Endothelial cell of umbilical vein (primary cell): ENCODE results near the gene CA6. TPM values are rescaled to one million over a fixed set of nuclear protein-coding genes. Genes with fewer than 3 reads are reported as not detected.
"Not testable (repeated sequence)": the region's sequence is repeated elsewhere in the genome, so short reads cannot be mapped to it uniquely, and the experiment has no call there.

Experiments
- BruUV-seq: library from RNA; stranded (reverse); fragments of 400-500 nt; replicated peaks from 2 replicates; lab custom pipeline; 2021; lab: Mats Ljungman, UMichigan
- CTCF ChIA-PET: fragments of 300-600, 350-600 bp; sonication (Branson Sonifier 250); formaldehyde crosslinking; loops from one replicate; lab custom pipeline; 2021; ENCODE audit warnings: antibody characterized with exemption, inconsistent platforms; lab: Charles Lee
- POLR2A ChIA-PET: fragments of 300-600, 350-600 bp; sonication (Branson Sonifier 250); formaldehyde crosslinking; loops from one replicate; lab custom pipeline; 2021; ENCODE audit warnings: antibody characterized with exemption, inconsistent platforms; lab: Charles Lee
- DNase-seq: peaks from one replicate; pipeline ENCODE4 v3.0.0-alpha.2; 2011; ENCODE audit warnings: low read depth, low spot score
- FAIRE-seq: peaks from 2 replicates; lab custom pipeline; 2011; peaks lifted over from hg19 to GRCh38; lab: Jason Lieb, UNC
- H2AFZ ChIP-seq: 2 replicates; pipeline ENCODE4 v1.6.0; 2012; ENCODE audit warnings: low read depth, low read length, control low read depth, inconsistent platforms
- H3K27ac ChIP-seq: 2 replicates; pipeline ENCODE4 v1.5.1; 2011; ENCODE audit warnings: low read depth, mild to moderate bottlenecking, control low read depth, low read length, moderate library complexity; ENCODE audit not compliant: insufficient read depth
- H3K27me3 ChIP-seq, 2 experiments: 2 replicates each; pipeline versions ENCODE4 v1.6.0 to v1.6.1; 2011; ENCODE audit warnings: low read length in 2 of 2, mixed read lengths in 1 of 2; ENCODE audit not compliant: control insufficient read depth in 2 of 2, insufficient read depth in 2 of 2
- H3K36me3 ChIP-seq, 2 experiments: 2 replicates in 1 of 2; 3 replicates in 1 of 2; pipeline ENCODE4 v1.5.1; 2011; ENCODE audit warnings: low read length in 2 of 2, mild to moderate bottlenecking in 1 of 2, moderate library complexity in 1 of 2; ENCODE audit not compliant: control insufficient read depth in 2 of 2, insufficient read depth in 2 of 2; ENCODE audit errors: extremely low read depth in 1 of 2
- H3K4me1 ChIP-seq: 3 replicates; pipeline ENCODE4 v1.5.1; 2011; ENCODE audit warnings: mild to moderate bottlenecking, low read length; ENCODE audit not compliant: control insufficient read depth, insufficient read depth; ENCODE audit errors: extremely low read depth
- H3K4me2 ChIP-seq: 2 replicates; pipeline ENCODE4 v1.6.1; 2011; ENCODE audit warnings: low read length, control low read depth, mixed read lengths; ENCODE audit not compliant: insufficient read depth
- H3K4me3 ChIP-seq, 3 experiments: fragments of 200-600 bp in 1 of 3; sonication (generic), shearing (Covaris generic) in 1 of 3; replicated peaks in 1 of 3; 2 replicates each; pipeline ENCODE4 v1.5.1; 2011 to 2016; ENCODE audit warnings: control low read depth in 3 of 3, low read length in 3 of 3, mild to moderate bottlenecking in 2 of 3, inconsistent platforms in 1 of 3, low read depth in 1 of 3, moderate library complexity in 1 of 3; ENCODE audit not compliant: insufficient read depth in 1 of 3
- H3K79me2 ChIP-seq: 2 replicates; pipeline ENCODE4 v1.6.0; 2012; ENCODE audit warnings: low read length, inconsistent platforms; ENCODE audit not compliant: control insufficient read depth, insufficient read depth
- H3K9ac ChIP-seq: replicated peaks from 2 replicates; pipeline ENCODE3; 2011; ENCODE audit warnings: low read length, control low read depth; ENCODE audit not compliant: insufficient read depth; ENCODE audit errors: extremely low read depth
- H3K9me1 ChIP-seq: replicated peaks from 3 replicates; pipeline ENCODE4 v1.6.0; 2011; ENCODE audit warnings: mild to moderate bottlenecking, low read length; ENCODE audit not compliant: control insufficient read depth, insufficient read depth; ENCODE audit errors: extremely low read depth
- H3K9me3 ChIP-seq: replicated peaks from 2 replicates; pipeline ENCODE4 v1.5.1; 2012; ENCODE audit warnings: low read length, inconsistent platforms; ENCODE audit not compliant: control insufficient read depth, insufficient read depth
- H4K20me1 ChIP-seq: replicated peaks from 2 replicates; pipeline ENCODE3; 2011; ENCODE audit warnings: mild to moderate bottlenecking, low read length; ENCODE audit not compliant: control insufficient read depth, insufficient read depth; ENCODE audit errors: extremely low read depth
- EZH2 ChIP-seq: IDR thresholded peaks from 2 replicates; pipeline ENCODE4 v1.6.1; 2012; ENCODE audit warnings: borderline replicate concordance, low read depth, mild to moderate bottlenecking, moderate library complexity, low read length, inconsistent platforms; ENCODE audit not compliant: severe bottlenecking
- MYC ChIP-seq: IDR thresholded peaks from one replicate; pipeline ENCODE4 v1.6.1; 2011; ENCODE audit warnings: mild to moderate bottlenecking, low read depth, low read length
- POLR2A ChIP-seq: IDR thresholded peaks from 2 replicates; pipeline ENCODE4 v1.6.1; 2012; ENCODE audit warnings: low read depth, mild to moderate bottlenecking, control low read depth, low read length
- dilution Hi-C: fragments of 300-500 bp; cut with MboI; formaldehyde crosslinking; loops from one replicate; pipeline ENCODE4 v1.15.0; 2019; ENCODE audit warnings: low sequenced_read_pairs; ENCODE audit not compliant: extremely low pct_ligation_motif_present
- intact Hi-C: fragments of 100-400 bp; cut with micrococcal nuclease; formaldehyde crosslinking; loops from one replicate; pipeline ENCODE4 v1.10.0; 2022
- polyA plus RNA-seq, 4 experiments: library from polyadenylated mRNA; depleted of rRNA in 3 of 4; stranded (reverse) in 3 of 4; unstranded in 1 of 4; fragments of >200 nt; gene quantifications; 2 replicates each; pipeline versions ENCODE4 v1.2.1 to v1.2.3, GENCODE V29; 2011 to 2012; ENCODE audit warnings: missing spikeins in 1 of 4
- total RNA-seq: library from RNA; stranded (reverse); gene quantifications from 2 replicates; pipeline ENCODE4 v1.2.3, GENCODE V29; 2021
- TF ChIP-seq, protein P1 (sequence below), 2 donors: IDR thresholded peaks; 1 replicate in 1 of 2; 2 replicates in 1 of 2; pipeline ENCODE4 v1.5.1; 2011; ENCODE audit warnings: low read length in 2 of 2, mild to moderate bottlenecking in 2 of 2, moderate library complexity in 2 of 2, control low read depth in 1 of 2, inconsistent platforms in 1 of 2, low read depth in 1 of 2; ENCODE audit not compliant: insufficient read depth in 1 of 2; ENCODE audit errors: extremely low read depth in 1 of 2

CA6 gene
- total and polyA plus RNA-seq, 2 donors (not counting 3 experiments of a cell fraction or from before 2014, with no cell fraction given), result not detected

DNA sequence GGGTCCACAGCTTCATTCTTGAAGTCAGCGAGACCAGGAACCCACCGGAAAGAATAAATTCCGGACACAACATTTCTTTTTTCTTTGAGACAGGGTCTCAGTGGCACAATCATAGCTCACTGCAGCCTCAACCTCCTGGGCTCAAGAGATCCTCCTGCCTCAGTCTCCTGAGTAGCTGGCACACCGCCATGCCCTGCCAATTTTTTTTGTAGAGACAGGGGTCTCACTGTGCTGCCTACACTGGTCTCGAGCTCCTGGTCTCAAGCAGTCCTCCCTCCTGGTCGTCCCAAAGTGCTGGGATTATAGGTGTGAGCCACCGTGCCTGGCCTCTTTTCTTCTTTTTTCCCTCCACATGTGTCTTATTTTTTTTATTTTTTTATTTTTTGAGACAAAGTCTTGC lies 46.6 kb upstream of the CA6 start:
- Histone ChIP-seq H3K36me3 (no peaks in the 10 kb centered on the region), H3K9ac (no peak overlapping the region), H3K4me1 (peaks cover 12% of the 10 kb centered on the region), H3K4me3 (no peak overlapping the region), H3K27me3 (peaks cover 0 to 5% of the 10 kb centered on the region in 2 experiments), H4K20me1 (no peaks in the 10 kb centered on the region), H3K79me2 (no peaks in the 10 kb centered on the region), H3K9me1 (no peaks in the 10 kb centered on the region), H3K9me3 (no peaks in the 10 kb centered on the region), H3K4me2 (no peak overlapping the region), H2AFZ (no peak overlapping the region), H3K27ac (peak overlapping the region; percentile 17)
- BruUV-seq, result no TSS peak
- no peak for TF ChIP-seq POLR2A
- TF ChIP-seq MYC, result no peak
- no peak for TF ChIP-seq EZH2
- TF ChIP-seq, protein P1, sequence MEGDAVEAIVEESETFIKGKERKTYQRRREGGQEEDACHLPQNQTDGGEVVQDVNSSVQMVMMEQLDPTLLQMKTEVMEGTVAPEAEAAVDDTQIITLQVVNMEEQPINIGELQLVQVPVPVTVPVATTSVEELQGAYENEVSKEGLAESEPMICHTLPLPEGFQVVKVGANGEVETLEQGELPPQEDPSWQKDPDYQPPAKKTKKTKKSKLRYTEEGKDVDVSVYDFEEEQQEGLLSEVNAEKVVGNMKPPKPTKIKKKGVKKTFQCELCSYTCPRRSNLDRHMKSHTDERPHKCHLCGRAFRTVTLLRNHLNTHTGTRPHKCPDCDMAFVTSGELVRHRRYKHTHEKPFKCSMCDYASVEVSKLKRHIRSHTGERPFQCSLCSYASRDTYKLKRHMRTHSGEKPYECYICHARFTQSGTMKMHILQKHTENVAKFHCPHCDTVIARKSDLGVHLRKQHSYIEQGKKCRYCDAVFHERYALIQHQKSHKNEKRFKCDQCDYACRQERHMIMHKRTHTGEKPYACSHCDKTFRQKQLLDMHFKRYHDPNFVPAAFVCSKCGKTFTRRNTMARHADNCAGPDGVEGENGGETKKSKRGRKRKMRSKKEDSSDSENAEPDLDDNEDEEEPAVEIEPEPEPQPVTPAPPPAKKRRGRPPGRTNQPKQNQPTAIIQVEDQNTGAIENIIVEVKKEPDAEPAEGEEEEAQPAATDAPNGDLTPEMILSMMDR (IDR thresholded peaks at IDR 0.05; ENCODE audit: extremely low read depth in 1 of 2, insufficient read depth in 1 of 2, low read depth in 1 of 2, low read length in 2 of 2), result no peak
- intact Hi-C loops, result no loop called here
- DNase-seq (no peak), FAIRE-seq (no peak)
- dilution Hi-C loops, result no loop called here
- CTCF ChIA-PET, result interaction anchor here (2.3 kb wide), 1 partner anchor 106 kb away, joined by 10 read pairs; no protein-coding TSS in a partner anchor
- POLR2A ChIA-PET, result no interaction called here

DNA sequence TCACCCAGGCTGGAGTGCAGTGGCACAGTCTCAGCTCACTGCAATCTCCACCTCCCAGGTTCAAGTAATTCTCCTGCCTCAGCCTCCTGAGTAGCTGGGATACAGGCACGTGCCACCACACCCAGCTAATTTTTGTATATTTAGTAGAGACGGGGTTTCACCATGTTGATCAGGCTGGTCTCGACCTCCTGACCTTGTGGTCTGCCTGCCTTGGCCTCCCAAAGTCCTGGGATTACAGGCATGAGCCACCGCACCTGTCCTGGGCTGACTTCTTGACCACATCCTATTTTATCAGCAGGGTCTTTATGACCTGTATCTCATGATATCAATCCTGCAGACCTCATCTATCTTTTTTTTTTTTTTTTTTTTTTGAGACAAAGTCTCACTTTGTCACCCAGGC lies 45.0 kb upstream of the CA6 start:
- FAIRE-seq, DNase-seq, BruUV-seq, H3K36me3 ChIP-seq, H3K9me1 ChIP-seq, H2AFZ ChIP-seq, POLR2A ChIA-PET, H4K20me1 ChIP-seq, H3K27me3 ChIP-seq, H3K9me3 ChIP-seq, H3K4me2 ChIP-seq, dilution Hi-C loops, H3K27ac ChIP-seq, H3K9ac ChIP-seq, H3K79me2 ChIP-seq, H3K4me3 ChIP-seq: not testable (repeated sequence)
- peaks cover 18% of the 10 kb centered on the region for H3K4me1 ChIP-seq
- CTCF ChIA-PET, result interaction anchor here (2.1 to 2.3 kb wide), 2 partner anchors 18 to 104 kb away, joined by 5 to 10 read pairs; no protein-coding TSS in a partner anchor
- intact Hi-C loops, result loop anchor here (1.0 kb wide), 1 partner anchor 21 kb away; no protein-coding TSS in a partner anchor
